Progenitor cell of endocrine pancreas (in vitro differentiated cells): Measurements from ENCODE around the gene RPL36. TPM values are rescaled to one million over a fixed set of nuclear protein-coding genes. Genes with fewer than 3 reads are reported as not detected.

Experiments
- DNase-seq: peaks from one replicate; pipeline ENCODE4 v3.0.0; 2021; ENCODE audit warnings: low spot score; ENCODE audit not compliant: unreplicated experiment
- H3K27ac Mint-ChIP-seq: 2 replicates; pipeline ENCODE4 v1.8.0; 2021; ENCODE audit warnings: mild to moderate bottlenecking, moderate library complexity, mixed read lengths
- H3K27me3 Mint-ChIP-seq: 2 replicates; pipeline ENCODE4 v1.8.0; 2021; ENCODE audit warnings: mixed read lengths
- H3K36me3 Mint-ChIP-seq: 2 replicates; pipeline ENCODE4 v1.8.0; 2022; ENCODE audit warnings: mixed read lengths; ENCODE audit not compliant: insufficient read depth
- H3K4me1 Mint-ChIP-seq: 2 replicates; pipeline ENCODE4 v1.8.0; 2021; ENCODE audit warnings: low read depth, mixed read lengths
- H3K4me3 Mint-ChIP-seq: 2 replicates; pipeline ENCODE4 v1.8.0; 2021; ENCODE audit warnings: low read depth, mild to moderate bottlenecking, moderate library complexity, mixed read lengths
- H3K9me3 Mint-ChIP-seq: 2 replicates; pipeline ENCODE4 v1.8.0; 2021; ENCODE audit warnings: low read depth, mixed read lengths
- CTCF ChIP-seq: fragments of 200-600 bp; sonication (generic); IDR thresholded peaks from one replicate; pipeline ENCODE4 v1.5.0; 2021; ENCODE audit warnings: antibody characterized with exemption, mild to moderate bottlenecking; ENCODE audit not compliant: unreplicated experiment
- long read RNA-seq: library from polyadenylated mRNA; unstranded; transcript quantifications from one replicate; pipeline ENCODE4 v2.0.0, GENCODE V29; 2020
- total RNA-seq: library from RNA; stranded (reverse); gene quantifications from 2 replicates; pipeline ENCODE4 v1.2.1, GENCODE V29; 2021

RPL36 gene
- 720 and 727 TPM in 2 replicates for total RNA-seq
- long read RNA-seq, transcript RPL36-202 (3 exons, 556 nt): minor isoform, 11 of 260 reads
- long read RNA-seq, transcript RPL36-201 (4 exons, 707 nt): major isoform, 246 of 260 reads
- long read RNA-seq, partial matches to known transcripts: 0 of 260 reads
- long read RNA-seq, other reads (novel, unspliced or antisense): 3 of 260 reads

GRCh38 chr19:5690125-5690954 lies at the start of gene RPL36:
Gene RPL36, plus strand, starts transcription at chr19:5690295. Its CDS starts 213 bp downstream, at chr19:5690508.
- no peaks in the 10 kb centered on the region for H3K27me3 Mint-ChIP-seq

DNA sequence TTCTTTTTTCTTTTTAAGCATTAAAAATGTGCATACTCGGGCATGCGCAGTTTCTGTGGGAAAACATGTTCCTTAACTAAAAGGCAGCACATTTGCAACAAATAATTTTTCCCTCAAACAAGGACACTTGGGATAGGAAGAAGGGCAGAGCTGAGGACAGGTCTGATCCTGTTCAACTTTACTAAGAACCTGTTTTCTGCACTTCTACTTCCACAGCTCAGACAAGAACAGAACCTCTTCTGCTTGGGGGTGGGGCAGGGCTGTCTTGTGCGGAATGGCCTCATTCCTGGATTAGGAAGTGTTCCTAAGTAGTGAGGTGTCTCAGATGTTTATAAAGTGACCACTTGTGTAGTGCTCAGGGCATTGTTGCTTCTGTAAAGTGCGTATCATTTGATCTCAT lies 48.9 kb upstream of the RPL36 start:
- H3K4me3 Mint-ChIP-seq: no peak overlapping the region
- no peak overlapping the region for H3K27ac Mint-ChIP-seq

More at GRCh38 chr19:5690125-5690954, at the start of gene RPL36:
- Mint-ChIP-seq H3K27ac (peak within 1 kb of the TSS; percentile 99), H3K36me3 (peaks cover 5% of the 10 kb centered on the region), H3K9me3 (no peaks in the 10 kb centered on the region), H3K4me3 (peak within 1 kb of the TSS; percentile 99), H3K4me1 (peaks cover 9% of the 10 kb centered on the region)
- peak; percentile 99 for TF ChIP-seq CTCF
- DNase-seq: peak; percentile 99

DNA sequence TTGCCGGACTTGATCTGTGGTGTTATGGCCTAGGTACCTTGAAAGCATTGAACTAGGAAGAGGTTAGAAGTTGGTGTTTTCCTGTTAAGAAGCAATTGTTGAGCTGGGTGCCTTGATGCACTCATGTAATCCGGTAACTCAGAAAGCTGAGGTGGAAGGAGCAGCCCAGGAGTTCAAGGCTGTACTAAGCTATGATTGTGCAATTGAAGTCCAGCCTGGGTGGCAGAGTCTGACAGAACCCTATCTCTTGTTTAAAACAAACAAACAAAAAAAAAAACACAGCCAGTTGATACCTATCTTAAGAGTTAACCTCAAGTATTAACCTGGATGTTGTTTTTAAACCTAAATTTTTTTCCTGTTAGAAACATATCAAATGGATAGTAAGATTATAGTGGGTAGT lies 47.9 kb upstream of the RPL36 start:
- Mint-ChIP-seq H3K36me3 (peaks cover 22% of the 10 kb centered on the region), H3K4me3 (no peak overlapping the region), H3K27ac (no peak overlapping the region), H3K27me3 (no peaks in the 10 kb centered on the region), H3K9me3 (no peaks in the 10 kb centered on the region), H3K4me1 (peaks cover 3% of the 10 kb centered on the region)
- TF ChIP-seq CTCF: no peak
- no peak for DNase-seq

More for the DNA sequence above, 48.9 kb upstream of the RPL36 start:
- Mint-ChIP-seq H3K9me3 (no peaks in the 10 kb centered on the region), H3K36me3 (peaks cover 12% of the 10 kb centered on the region), H3K4me1 (peaks cover 3% of the 10 kb centered on the region), H3K27me3 (no peaks in the 10 kb centered on the region)
- TF ChIP-seq CTCF: no peak
- no peak for DNase-seq

GRCh38 chr19:5643060-5643459 lies 47.0 kb upstream of the RPL36 start:
- Mint-ChIP-seq H3K4me1 (peaks cover 3% of the 10 kb centered on the region), H3K27me3 (no peaks in the 10 kb centered on the region), H3K4me3 (no peak overlapping the region), H3K27ac (peak overlapping the region; percentile 56), H3K9me3 (no peaks in the 10 kb centered on the region), H3K36me3 (peaks cover 24% of the 10 kb centered on the region)
- no peak for DNase-seq
- no peak for TF ChIP-seq CTCF

GRCh38 chr19:5644037-5644436 lies 46.1 kb upstream of the RPL36 start:
- Mint-ChIP-seq H3K27me3 (no peaks in the 10 kb centered on the region), H3K27ac (peak overlapping the region; percentile 86), H3K36me3 (peaks cover 28% of the 10 kb centered on the region), H3K4me3 (no peak overlapping the region), H3K4me1 (peaks cover 3% of the 10 kb centered on the region), H3K9me3 (no peaks in the 10 kb centered on the region)
- TF ChIP-seq CTCF: no peak
- no peak for DNase-seq
